ENCODE results near the gene CEP120.
"Not testable (repeated sequence)": the region's sequence is repeated elsewhere in the genome, so short reads cannot be mapped to it uniquely, and the experiment has no call there.

Gene CEP120

GRCh38 chr5:123371575-123372179, 51.5 kb downstream of the CEP120 start:
- no peak for DNase-seq

DNA sequence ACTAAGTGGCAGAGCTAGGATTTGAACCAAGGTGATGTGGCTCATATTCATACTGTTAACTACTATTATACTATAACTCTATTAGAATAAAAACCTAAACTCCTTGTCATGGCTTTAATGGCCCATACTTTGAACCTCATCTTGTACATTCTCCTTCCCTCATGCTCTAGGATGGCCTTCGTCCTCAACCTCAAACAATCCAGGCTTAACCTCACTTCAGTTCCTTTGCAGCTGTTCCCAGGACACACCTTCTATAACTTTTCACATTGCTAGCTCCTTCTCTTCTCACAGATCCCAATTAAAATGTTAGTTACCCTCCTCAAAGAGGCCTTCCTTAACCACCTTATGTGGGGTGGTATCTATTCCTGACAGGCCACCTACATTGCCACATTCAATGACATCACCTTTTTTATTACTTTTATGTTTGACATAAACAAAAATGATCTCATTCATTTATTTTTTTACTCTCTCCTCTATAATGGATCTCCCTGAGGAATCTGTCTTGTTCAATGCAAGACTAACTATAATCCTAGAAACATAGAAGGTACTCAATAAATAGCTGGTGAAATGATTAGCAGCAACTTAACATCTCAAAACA, 53.7 kb downstream of the CEP120 start:
- no peak for DNase-seq

DNA sequence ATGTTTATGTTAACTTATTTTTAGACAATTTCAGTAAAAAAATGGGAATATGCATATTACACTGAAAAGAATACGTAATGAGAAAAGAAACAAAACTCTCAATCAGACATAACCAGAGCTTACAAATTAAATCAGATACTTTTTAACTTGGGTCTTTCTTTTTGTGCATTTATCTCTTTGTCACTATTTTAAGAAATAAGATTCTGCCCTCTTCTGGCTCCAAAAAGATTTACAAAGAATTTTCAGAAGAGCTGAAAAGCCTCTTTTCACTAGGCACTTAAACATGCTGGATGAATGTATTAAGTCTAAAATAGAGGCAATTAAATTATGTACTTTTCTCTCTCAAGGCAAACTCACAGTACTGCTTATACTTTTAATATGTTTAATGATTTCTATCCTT, 55.5 kb downstream of the CEP120 start:
- peak; percentile 1 for DNase-seq

GRCh38 chr5:123365156-123365555, 58.0 kb downstream of the CEP120 start:
- DNase-seq = no peak

- DNase-seq = no peak
These were observed 58.6 kb downstream of the CEP120 start for GRCh38 chr5:123364441-123365155.

- no peak for DNase-seq
These were observed 62.3 kb downstream of the CEP120 start for GRCh38 chr5:123360910-123361309.

GRCh38 chr5:123360201-123360571, 63.0 kb downstream of the CEP120 start:
- DNase-seq = no peak

GRCh38 chr5:123359454-123360200, 63.6 kb downstream of the CEP120 start:
- no peak for DNase-seq

GRCh38 chr5:123358751-123359150, 64.5 kb downstream of the CEP120 start:
- no peak for DNase-seq

DNA sequence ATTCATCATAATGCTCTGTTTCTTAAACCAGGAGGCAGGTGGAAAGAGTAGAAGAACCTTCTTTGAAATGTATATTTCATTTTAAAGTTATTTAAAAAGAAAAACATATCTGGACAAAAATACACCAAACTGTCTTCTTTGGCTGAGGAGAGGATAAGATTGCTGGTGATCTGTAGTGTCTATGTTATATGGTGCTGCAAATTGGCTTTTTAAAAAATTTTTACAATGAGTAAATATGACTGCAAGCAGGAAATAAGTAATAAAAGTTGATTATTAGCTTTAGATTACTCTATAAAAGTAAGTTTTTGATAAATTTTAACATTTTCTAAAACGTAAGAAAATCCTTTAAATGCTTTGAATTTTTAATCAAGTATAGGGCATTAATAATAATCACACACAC, 64.9 kb downstream of the CEP120 start:
- no peak for DNase-seq

DNA sequence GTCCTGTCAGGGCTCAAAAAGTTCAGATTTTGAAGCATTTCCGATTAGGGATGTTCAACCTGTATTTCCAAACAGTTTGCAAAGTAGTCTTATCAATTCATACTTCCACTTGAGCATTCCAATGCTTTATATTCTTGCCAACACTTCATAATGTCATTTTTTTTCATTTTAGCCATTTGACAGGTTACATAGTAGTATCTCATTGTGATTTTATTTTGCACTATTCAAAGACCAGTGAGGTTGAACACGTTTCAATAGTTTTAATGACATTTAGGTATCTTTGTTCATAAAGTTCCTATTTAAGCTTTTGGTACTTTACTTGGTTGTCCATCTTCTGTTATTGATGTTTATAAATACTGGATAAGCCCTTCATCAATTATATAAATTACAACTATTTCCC, 71.4 kb downstream of the CEP120 start:
- no peak for DNase-seq

GRCh38 chr5:123351240-123351639, 72.0 kb downstream of the CEP120 start:
- DNase-seq = no peak

- DNase-seq = no peak
These were observed 72.5 kb downstream of the CEP120 start for GRCh38 chr5:123350742-123351141.

DNA sequence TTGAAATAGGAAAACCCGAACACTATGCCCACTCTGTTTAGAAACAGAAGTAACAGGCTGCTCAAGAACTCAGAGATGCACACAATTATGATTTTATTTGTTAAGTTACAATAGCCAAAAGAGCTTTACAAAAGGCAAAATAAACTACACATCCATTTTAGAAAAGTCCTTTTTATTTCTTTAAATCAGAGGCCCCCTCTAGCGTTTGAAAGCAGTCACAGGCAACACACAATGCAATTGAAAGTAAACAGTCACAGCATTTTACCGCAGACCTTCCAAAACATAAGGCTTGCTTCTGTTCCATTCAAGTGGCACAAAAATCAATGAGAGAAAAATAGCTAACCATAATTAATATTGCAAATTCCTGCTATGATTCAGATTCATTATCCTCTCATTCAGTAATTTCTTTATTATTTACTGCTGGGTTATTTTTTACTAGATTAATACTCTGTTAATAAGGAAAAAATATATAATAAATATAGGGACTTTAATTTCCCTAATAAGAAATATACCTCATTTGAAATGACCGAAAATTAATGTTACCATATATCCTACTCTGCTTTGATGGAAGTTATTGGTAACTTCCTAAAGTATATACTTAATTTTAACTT, 78.3 kb downstream of the CEP120 start:
- no peak for DNase-seq

GRCh38 chr5:123340928-123341327, 82.3 kb downstream of the CEP120 start:
- no peak for DNase-seq

DNA sequence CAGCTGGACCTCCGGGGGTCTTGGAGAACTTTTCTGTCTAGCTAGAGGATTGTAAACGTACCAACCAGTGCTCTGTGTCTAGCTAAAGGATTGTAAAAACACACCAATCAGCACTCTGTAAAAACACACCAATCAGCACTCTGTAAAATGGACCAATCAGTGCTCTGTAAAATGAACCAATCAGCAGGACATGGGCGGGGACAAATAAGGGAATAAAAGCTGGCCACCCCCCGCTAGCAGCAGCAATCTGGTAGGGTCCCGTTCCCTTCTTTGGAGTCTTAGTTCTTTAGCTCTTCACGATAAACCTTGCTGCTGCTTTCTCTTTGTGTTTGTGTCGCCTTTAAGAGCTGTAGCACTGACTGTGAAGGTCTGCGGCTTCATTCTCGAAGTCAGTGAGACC, 114.8 kb downstream of the CEP120 start:
- DNase-seq = not testable (repeated sequence)

- DNase-seq = no peak
These were observed 117.5 kb downstream of the CEP120 start for GRCh38 chr5:123305751-123306150.

- no peak for DNase-seq
These were observed 118.4 kb downstream of the CEP120 start for GRCh38 chr5:123304777-123305316.

DNA sequence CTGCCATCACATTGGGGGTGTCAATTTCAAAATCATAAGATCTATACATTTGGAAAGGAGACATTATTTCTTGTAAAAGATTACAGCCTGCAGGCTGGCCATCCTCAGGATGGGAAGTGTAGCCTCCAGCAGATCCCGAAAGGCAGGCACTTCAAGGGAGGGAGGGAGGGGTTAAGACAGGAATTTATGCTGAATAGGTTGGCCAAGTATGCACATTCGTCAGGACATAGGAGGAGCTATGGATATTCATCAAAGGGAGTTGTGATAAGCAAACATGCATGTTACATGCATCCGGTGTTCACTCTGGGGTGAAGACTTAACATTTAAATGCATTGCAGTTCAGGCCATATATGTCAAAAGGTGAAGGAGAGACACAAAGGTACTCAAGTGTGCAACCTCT, 119.4 kb downstream of the CEP120 start:
- DNase-seq = no peak

DNA sequence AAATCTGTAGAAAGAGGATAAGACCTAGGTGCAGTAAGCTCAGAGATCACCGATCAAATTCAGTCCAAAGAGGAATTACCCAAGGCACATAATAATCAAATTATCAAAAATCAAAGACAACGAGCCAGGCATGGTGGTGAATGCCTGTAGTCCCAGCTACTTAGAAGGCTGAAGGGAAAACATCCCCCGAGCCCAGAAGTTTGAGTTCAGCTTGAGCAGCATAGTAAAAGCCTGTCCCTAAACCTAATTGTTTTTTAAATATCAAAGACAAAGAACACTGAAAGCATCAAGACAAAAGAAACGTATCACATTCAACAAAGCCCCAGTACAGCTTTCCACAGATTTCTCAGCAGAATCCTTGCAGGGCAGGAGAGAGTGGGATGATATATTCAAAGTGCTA, 122.9 kb downstream of the CEP120 start:
- no peak for DNase-seq

GRCh38 chr5:123299136-123299535, 124.1 kb downstream of the CEP120 start:
- DNase-seq = no peak

DNA sequence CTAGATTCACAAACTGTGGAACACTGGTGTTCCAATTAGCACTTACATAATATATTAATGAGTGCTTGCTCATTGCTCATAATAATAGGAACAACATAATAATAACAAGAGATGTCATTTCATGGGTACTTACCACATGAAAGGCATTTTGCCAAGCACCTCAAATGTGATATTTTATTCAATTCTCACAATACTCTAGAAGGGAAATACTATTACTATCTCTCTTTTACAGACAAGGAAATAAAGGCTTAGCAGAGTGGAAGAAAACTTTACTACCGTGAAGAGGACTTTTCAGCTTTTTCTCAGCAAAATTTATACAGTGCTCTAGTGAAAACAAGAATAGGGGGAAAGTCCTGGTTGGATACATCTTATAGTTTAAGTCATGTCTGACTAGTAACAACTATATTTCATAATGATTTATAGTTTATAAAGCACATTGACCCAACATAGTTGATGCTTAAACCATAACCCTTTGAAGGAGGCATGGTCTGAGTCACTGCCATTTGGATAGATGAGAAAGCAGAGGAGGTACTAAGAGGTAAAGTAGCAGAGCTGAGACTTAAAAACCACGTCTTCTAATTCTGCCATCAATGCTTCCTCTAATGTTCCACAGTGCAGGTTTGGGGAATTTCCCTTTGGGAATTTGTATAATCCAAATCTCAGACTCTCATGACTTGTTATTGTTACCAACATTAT, 124.7 kb downstream of the CEP120 start:
- no peak for DNase-seq
